Fibroblast of peridontal ligament (primary cell): ENCODE results near the gene THG1L.
A peak's percentile ranks its signal among the peaks of the same experiment; 100 is the strongest.

Source experiments
- DNase-seq: peaks from one replicate; pipeline ENCODE4 v3.0.0-alpha.2; 2010; ENCODE audit errors: extremely low read depth

The THG1L gene

GRCh38 chr5:157758706-157759105 lies 27.5 kb downstream of the THG1L start:
- DNase-seq: no peak

GRCh38 chr5:157761690-157762621 lies 30.7 kb downstream of the THG1L start:
- peak; percentile 78 for DNase-seq

- DNase-seq: no peak
Measured at GRCh38 chr5:157764531-157764930, 33.3 kb downstream of the THG1L start.

- DNase-seq: no peak
Measured at GRCh38 chr5:157766442-157766841, 35.2 kb downstream of the THG1L start.

- no peak for DNase-seq
Measured at GRCh38 chr5:157766902-157767301, 35.7 kb downstream of the THG1L start.

- no peak for DNase-seq
Measured at GRCh38 chr5:157767689-157768088, 36.5 kb downstream of the THG1L start.

- DNase-seq: no peak
Measured at GRCh38 chr5:157770665-157771064, 39.4 kb downstream of the THG1L start.

GRCh38 chr5:157772127-157772526 lies 40.9 kb downstream of the THG1L start:
- no peak for DNase-seq

GRCh38 chr5:157778121-157778805 lies 47.0 kb downstream of the THG1L start:
- peak; percentile 23 for DNase-seq

- no peak for DNase-seq
Measured at GRCh38 chr5:157779221-157779620, 48.0 kb downstream of the THG1L start.

GRCh38 chr5:157785801-157786200 lies 54.6 kb downstream of the THG1L start:
- DNase-seq: no peak
